GM20000 (cell line): ENCODE data around the gene LOXL3.

Source experiments
- DNase-seq: peaks from one replicate; pipeline ENCODE4 v3.0.0; 2012; ENCODE audit warnings: low spot score
- TF ChIP-seq, protein P1 (sequence below): IDR thresholded peaks from 2 replicates; pipeline ENCODE4 v1.5.1; 2012; ENCODE audit warnings: mild to moderate bottlenecking, control low read depth; ENCODE audit errors: extremely low read depth, missing control alignments

The LOXL3 gene

DNA sequence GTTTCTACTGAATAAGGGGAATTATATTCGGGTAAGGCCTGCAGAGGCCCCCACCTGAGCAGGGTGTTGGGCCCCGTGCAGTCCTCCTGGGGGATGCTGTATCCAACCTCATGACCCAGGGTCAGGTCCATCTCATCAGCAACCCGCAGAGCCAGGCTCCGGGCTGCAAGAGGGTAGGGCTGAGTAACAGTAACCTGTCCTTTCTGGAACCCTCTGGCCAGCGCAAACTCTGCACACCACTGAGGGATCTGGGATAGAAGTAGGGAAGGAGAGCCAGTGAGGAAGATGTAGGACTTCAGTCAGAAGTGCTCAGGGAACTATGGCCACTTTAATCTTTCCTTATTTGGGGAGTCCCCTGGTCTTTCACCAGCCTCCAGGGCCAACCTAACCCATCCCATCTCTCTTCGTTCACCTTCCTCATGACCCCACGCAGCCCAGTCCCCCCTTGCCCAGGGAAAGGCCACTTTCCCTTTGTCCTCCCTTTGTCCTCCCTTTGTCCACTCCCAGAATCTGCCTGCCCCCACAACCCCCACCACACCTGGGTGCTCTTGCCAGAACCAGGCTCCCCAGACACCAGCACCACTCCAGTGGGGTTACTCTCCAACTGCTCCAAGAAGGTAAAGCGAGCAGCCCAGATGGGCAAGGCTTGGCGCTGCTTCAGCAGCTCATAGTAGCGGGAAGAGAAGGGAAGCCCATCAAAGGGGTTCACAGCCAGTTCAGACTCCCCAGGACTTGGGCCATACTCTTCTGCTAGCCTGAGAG lies 28.6 kb downstream of the LOXL3 start:
- TF ChIP-seq, protein P1, sequence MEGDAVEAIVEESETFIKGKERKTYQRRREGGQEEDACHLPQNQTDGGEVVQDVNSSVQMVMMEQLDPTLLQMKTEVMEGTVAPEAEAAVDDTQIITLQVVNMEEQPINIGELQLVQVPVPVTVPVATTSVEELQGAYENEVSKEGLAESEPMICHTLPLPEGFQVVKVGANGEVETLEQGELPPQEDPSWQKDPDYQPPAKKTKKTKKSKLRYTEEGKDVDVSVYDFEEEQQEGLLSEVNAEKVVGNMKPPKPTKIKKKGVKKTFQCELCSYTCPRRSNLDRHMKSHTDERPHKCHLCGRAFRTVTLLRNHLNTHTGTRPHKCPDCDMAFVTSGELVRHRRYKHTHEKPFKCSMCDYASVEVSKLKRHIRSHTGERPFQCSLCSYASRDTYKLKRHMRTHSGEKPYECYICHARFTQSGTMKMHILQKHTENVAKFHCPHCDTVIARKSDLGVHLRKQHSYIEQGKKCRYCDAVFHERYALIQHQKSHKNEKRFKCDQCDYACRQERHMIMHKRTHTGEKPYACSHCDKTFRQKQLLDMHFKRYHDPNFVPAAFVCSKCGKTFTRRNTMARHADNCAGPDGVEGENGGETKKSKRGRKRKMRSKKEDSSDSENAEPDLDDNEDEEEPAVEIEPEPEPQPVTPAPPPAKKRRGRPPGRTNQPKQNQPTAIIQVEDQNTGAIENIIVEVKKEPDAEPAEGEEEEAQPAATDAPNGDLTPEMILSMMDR: no peak
- DNase-seq: no peak

DNA sequence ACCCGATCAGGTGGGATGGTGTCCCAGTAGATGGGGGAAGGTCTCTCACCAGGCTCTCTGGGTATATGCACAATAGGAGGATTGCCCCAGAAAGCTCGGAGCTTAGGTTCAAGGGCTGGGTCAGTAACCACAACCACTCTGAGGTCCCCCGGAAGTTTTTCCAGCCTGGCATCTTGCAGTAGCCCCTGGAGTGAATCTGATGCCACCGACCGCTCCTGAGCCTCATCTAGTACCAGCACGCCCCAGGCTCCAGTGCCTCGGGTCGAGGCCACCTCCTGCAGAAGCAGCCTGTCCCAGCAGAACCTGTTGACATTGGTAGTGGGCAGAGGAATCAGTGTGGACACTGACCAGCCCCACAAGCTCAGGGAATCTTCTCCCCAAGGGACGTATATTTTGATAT lies 29.7 kb downstream of the LOXL3 start:
- DNase-seq: no peak

GRCh38 chr2:74522516-74522915 lies 31.2 kb downstream of the LOXL3 start:
- TF ChIP-seq, protein P1: no peak
- DNase-seq: no peak

More for the DNA sequence above, 29.7 kb downstream of the LOXL3 start:
- TF ChIP-seq, protein P1: no peak

DNA sequence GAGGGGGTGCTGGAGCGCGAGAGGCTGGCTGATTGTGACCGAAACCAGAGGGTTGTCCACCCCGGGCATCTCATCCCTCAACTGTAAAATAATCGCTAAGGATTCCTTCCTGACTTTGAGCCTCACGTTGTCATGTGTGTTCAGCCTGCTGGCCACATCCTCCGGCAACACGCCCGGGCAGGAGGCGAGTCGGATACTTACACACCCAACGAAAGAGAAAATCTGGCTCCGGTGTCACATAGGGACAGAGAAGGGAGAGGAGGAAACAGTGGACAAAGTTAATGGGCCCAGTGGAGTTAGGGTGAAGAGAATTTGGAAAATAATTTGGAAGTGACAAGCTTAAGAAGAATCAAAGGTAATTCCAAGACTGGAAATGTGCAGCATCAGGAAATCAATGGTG lies 37.1 kb downstream of the LOXL3 start:
- TF ChIP-seq, protein P1: no peak
- no peak for DNase-seq

- DNase-seq: peak; percentile 95
- TF ChIP-seq, protein P1: no peak
These were observed 37.6 kb downstream of the LOXL3 start for GRCh38 chr2:74515981-74516633.

- TF ChIP-seq, protein P1: no peak
- DNase-seq: peak; percentile 45
These were observed 38.3 kb downstream of the LOXL3 start for GRCh38 chr2:74515271-74515980.
